ENCODE data around the gene KLHDC3.

KLHDC3 gene

DNA sequence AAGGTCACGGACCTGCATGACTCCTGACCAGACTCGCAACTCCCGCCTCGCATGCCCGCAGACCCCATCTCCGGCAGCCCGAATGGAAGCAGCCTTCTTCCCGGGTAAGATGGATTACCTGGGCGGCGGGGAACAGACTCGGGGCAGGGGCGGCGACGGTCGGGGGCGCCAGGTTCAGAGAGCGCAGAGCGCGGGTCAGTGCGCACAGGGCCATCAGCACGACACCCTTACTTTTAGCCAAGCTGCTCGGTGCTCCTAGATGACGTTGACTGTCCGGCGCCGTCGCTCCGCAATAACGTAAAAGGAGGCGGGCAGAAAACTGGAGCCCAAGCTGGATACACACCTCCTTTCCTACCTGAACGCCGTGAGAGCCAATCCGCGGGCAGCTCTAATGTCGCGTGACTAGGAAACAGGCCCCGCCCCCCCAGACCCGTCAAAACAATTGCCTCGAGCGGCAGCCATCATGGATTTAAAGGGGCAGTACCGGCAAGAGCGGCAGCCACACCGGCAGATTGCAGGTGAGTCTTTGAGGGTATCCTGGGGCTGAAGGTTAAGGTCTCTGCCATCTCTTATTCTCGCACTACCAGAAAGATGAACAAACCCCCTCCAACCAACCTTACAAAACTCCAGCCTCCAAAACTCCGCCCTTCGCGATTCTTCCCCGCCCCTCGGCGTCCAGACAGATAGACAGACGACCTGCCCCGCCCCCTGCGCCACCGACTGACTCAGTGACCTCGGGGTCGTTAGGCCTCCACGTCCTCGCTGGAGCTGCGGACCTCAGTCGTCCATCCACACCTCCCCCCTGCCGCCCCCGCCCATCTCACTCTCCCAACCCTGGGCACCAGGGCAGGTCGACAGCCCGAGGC, 45.4 kb downstream of the KLHDC3 start, which contains the start of the genes KLC4 and MRPL2:
Gene KLC4, plus strand, starts transcription at position 464 of the 866 bp plus-strand sequence. CDS start 1,705 bp downstream, outside the sequence.
Gene MRPL2, minus strand, starts transcription at position 267 of the 866 bp plus-strand sequence. Its CDS starts 53 bp downstream, at position 214.
- DNase-seq (ENCODE audit: low spot score): peak; percentile 99

DNA sequence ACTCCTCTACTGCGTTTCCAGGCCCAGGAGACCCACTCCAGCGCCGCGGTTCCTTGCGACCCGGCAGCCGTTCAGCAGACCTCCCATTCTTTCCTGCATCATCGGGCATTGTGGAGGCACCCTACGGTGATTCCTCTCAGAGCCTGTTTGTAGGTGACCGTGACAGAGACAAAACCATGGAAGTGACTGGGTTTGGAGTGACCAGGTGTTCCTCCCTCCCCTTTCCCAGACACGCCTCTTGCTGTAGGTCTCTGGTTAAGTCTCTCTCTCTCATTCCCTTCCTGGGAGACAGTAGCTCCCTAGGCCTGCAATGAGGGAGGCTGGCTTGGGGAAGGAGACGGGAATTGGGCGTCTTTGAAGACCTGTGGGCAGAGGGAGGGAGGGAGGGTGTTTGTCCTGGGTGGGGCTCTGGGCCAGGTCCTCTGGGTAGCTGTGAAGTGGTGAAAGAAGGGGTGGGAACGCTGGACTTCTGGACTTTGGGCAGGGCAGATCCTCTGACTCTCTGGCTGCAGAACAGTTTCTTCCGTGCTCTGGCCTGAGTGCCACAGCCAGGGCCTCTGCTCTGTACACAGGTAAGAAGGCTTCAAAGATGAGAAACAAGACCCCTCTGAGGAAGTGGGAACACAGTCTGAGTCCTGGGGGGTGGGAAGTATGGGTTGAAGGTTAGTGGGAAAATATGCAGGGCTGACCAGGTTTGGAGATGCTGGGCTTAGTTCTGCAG, 46.1 kb downstream of the KLHDC3 start:
- no peak for DNase-seq (ENCODE audit: low spot score)

- DNase-seq (ENCODE audit: low spot score): no peak
Observed at GRCh38 chr6:43060755-43061633, 46.9 kb downstream of the KLHDC3 start.

DNA sequence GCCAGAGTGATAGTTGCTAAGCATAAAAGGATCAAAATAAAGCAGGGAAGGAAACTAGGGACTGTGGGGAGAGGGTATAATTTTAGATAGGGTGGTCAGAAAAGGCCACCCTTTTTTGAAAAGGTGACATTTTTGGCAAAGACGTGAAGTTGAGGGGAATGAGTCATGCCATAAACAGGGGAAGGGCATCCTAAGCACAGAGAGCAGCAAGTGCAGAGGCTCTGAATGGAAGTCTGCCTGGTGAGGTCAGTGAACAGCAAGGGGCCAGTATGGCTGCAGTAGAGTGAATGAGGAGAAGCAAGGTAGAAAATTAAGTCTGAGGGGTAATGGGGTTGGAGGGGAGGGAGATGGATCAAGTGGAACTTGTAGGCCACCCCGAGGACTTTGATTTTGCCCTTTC, 47.8 kb downstream of the KLHDC3 start:
- DNase-seq (ENCODE audit: low spot score): no peak

GRCh38 chr6:43062818-43063217, 48.8 kb downstream of the KLHDC3 start:
- DNase-seq (ENCODE audit: low spot score): no peak

DNA sequence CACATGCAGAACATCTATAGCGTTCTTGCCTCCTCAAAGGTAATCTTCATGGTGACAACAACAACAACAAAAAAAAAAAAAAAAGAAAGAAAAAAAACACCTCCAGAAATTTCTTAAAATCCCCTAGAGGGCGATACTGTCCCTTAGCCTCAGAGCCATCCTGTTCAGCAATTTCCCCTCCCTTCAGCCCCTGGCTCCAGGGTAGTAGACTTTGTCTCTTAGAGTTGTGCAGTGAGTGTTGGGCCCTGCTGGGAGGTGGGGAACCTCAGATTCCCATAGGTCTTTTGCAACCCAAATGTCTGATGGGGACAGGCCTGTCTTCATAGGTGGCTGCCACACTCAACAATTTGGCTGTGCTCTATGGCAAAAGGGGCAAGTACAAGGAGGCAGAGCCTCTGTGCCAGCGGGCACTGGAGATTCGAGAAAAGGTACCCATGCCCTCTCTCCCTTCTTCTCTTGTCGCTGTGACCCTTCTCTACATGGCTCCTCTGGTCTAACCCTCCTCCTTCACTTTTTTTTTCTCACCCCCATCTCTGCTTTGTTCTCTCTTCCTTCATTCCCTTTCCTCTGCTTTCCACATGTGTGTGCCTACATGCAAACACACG, 56.1 kb downstream of the KLHDC3 start:
- no peak for DNase-seq (ENCODE audit: low spot score)
